Parathyroid adenoma (tissue), 2 donors: ENCODE data around the gene DPY19L3.
"Not testable (repeated sequence)": the region's sequence is repeated elsewhere in the genome, so short reads cannot be mapped to it uniquely, and the experiment has no call there.

Experiments
- H2AFZ ChIP-seq: fragments of 300-600 bp; sonication (generic); one replicate; pipeline ENCODE4 v1.7.0; 2017; ENCODE audit warnings: antibody characterized with exemption, mild to moderate bottlenecking
- H3K27ac ChIP-seq: fragments of 300-600 bp; sonication (generic); one replicate; pipeline ENCODE4 v1.7.0; 2017
- H3K27me3 ChIP-seq: fragments of 300-600 bp; sonication (generic); one replicate; pipeline ENCODE4 v1.7.0; 2017; ENCODE audit warnings: low read length; ENCODE audit not compliant: control insufficient read depth, insufficient read depth
- H3K36me3 ChIP-seq: fragments of 300-600 bp; sonication (generic); one replicate; pipeline ENCODE4 v1.7.0; 2017; ENCODE audit warnings: low read length; ENCODE audit not compliant: control insufficient read depth, insufficient read depth
- H3K4me1 ChIP-seq: fragments of 300-600 bp; sonication (generic); one replicate; pipeline ENCODE4 v1.7.0; 2017; ENCODE audit warnings: control low read depth
- H3K4me2 ChIP-seq: fragments of 300-600 bp; sonication (generic); one replicate; pipeline ENCODE4 v1.7.0; 2017; ENCODE audit warnings: low read length
- H3K4me3 ChIP-seq: fragments of 300-600 bp; sonication (generic); one replicate; pipeline ENCODE4 v1.7.0; 2017; ENCODE audit warnings: low read depth, low read length
- H3K79me2 ChIP-seq: fragments of 300-600 bp; sonication (generic); one replicate; pipeline ENCODE4 v1.7.0; 2017; ENCODE audit warnings: control low read depth
- H3K9ac ChIP-seq: fragments of 300-600 bp; sonication (generic); one replicate; pipeline ENCODE4 v1.7.0; 2017; ENCODE audit warnings: mild to moderate bottlenecking
- H3K9me3 ChIP-seq: fragments of 300-600 bp; sonication (generic); one replicate; pipeline ENCODE4 v1.7.0; 2017; ENCODE audit warnings: low read length; ENCODE audit not compliant: control insufficient read depth
- TF ChIP-seq, protein P1 (sequence below): fragments of 300-600 bp; sonication (generic); IDR thresholded peaks from one replicate; pipeline ENCODE4 v1.7.0; 2017; ENCODE audit warnings: antibody characterized with exemption, mild to moderate bottlenecking
- donor health status: primary hyperparathyroidism.

The DPY19L3 gene

DNA sequence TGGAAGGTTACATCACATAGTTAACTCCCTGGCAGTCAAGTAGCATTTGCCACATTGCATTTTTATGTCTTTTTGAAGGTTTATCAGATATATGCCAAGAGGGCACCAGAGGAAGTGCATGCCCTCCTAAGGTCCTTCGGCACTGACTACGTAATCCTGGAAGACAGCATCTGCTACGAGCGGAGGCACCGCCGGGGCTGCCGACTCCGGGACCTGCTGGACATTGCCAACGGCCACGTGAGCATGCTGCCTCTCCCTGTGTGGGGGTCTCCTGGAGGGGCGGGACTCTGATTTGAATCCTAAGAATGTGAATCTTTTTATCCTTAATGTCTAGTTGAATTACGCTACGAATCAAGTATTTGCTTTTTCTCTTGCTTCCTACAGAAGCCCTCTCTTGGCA is 74.8 kb downstream of the DPY19L3 start:
- Histone ChIP-seq H3K9me3 (no peaks in the 10 kb centered on the region), H3K27me3 (no peaks in the 10 kb centered on the region), H3K4me3 (peak overlapping the region; percentile 30), H3K4me2 (peak overlapping the region; percentile 62), H3K27ac (no peak overlapping the region), H2AFZ (peak overlapping the region; percentile 63), H3K79me2 (no peaks in the 10 kb centered on the region), H3K36me3 (no peaks in the 10 kb centered on the region), H3K9ac (no peak overlapping the region), H3K4me1 (peaks cover 12% of the 10 kb centered on the region)
- TF ChIP-seq, protein P1, sequence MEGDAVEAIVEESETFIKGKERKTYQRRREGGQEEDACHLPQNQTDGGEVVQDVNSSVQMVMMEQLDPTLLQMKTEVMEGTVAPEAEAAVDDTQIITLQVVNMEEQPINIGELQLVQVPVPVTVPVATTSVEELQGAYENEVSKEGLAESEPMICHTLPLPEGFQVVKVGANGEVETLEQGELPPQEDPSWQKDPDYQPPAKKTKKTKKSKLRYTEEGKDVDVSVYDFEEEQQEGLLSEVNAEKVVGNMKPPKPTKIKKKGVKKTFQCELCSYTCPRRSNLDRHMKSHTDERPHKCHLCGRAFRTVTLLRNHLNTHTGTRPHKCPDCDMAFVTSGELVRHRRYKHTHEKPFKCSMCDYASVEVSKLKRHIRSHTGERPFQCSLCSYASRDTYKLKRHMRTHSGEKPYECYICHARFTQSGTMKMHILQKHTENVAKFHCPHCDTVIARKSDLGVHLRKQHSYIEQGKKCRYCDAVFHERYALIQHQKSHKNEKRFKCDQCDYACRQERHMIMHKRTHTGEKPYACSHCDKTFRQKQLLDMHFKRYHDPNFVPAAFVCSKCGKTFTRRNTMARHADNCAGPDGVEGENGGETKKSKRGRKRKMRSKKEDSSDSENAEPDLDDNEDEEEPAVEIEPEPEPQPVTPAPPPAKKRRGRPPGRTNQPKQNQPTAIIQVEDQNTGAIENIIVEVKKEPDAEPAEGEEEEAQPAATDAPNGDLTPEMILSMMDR: no peak

DNA sequence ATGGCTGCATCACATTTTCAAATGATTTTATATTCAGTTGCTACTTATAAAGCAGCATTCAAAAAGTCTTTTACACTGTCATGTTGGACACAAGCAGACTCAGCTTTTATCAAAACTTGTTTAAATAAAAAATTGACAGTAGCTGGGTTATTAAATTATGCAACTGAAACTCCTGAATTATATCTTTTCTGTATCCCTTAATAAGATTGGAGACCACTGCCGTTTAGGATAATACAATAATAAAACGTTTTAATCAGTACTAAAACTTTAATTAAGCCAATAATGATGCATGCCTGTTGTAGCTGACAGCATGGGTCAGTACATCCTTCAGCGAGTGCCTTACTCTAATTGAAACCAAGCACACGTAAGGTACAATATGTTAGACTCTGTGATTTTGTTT is 78.0 kb downstream of the DPY19L3 start:
- no peak overlapping the region for H3K9ac ChIP-seq
- no peak overlapping the region for H3K4me2 ChIP-seq
- H3K27ac ChIP-seq: no peak overlapping the region
- H3K4me1 ChIP-seq: peaks cover 10% of the 10 kb centered on the region
- H3K27me3 ChIP-seq: no peaks in the 10 kb centered on the region
- no peak overlapping the region for H2AFZ ChIP-seq
- H3K36me3 ChIP-seq: no peaks in the 10 kb centered on the region
- H3K4me3 ChIP-seq: no peak overlapping the region
- no peaks in the 10 kb centered on the region for H3K79me2 ChIP-seq
- TF ChIP-seq, protein P1: no peak
- H3K9me3 ChIP-seq: no peaks in the 10 kb centered on the region

DNA sequence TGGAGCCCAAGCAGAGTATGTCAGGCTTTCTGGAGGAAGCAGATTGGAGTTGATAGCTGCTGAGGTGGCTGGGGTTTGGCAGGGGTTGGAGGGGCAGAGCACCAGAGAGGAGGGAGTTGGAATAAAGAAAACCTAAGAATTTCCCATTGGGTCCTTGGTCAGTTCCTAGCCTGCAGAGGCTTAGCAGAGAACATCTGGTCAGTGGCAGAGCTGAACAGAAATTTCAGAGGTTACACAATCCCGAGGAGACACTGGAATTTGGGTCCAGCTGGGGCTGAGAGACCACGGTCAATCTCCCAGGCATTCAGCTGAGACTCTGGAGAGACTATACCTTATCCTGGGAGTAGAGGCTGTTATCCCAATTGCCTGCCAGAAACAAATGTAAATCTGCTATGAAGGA is 84.4 kb downstream of the DPY19L3 start:
- Histone ChIP-seq H3K79me2 (no peaks in the 10 kb centered on the region), H3K4me3 (no peak overlapping the region), H3K9me3 (no peaks in the 10 kb centered on the region), H3K27ac (no peak overlapping the region), H3K27me3 (no peaks in the 10 kb centered on the region), H3K36me3 (no peaks in the 10 kb centered on the region), H3K4me1 (no peaks in the 10 kb centered on the region), H3K9ac (no peak overlapping the region), H3K4me2 (no peak overlapping the region), H2AFZ (no peak overlapping the region)
- TF ChIP-seq, protein P1: no peak

DNA sequence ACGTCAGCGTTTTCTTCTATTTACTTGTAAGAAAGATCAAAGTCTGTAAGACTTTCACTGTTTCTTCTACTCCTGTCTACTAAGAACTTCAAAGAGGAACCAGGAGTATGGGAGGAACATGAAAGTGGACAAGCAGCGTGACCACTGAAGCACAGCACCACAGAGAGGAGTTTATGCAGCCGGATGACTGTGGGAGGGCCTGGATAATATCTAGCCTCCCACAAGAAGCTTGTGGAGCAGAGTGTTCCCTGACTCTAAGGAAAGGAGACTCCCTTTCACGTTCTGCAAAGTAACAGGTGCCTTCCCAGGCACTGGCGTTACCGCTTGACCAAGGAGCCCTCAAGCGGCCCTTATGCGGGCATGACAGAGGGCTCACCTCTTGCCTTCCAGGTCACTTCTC is 91.8 kb downstream of the DPY19L3 start:
- peak overlapping the region; percentile 49 for H2AFZ ChIP-seq
- no peaks in the 10 kb centered on the region for H3K79me2 ChIP-seq
- no peaks in the 10 kb centered on the region for H3K9me3 ChIP-seq
- no peak overlapping the region for H3K4me3 ChIP-seq
- H3K36me3 ChIP-seq: no peaks in the 10 kb centered on the region
- peak overlapping the region; percentile 44 for H3K4me2 ChIP-seq
- no peaks in the 10 kb centered on the region for H3K27me3 ChIP-seq
- H3K4me1 ChIP-seq: peaks cover 23% of the 10 kb centered on the region
- peak overlapping the region; percentile 68 for H3K27ac ChIP-seq
- TF ChIP-seq, protein P1: peak; percentile 21
- no peak overlapping the region for H3K9ac ChIP-seq

DNA sequence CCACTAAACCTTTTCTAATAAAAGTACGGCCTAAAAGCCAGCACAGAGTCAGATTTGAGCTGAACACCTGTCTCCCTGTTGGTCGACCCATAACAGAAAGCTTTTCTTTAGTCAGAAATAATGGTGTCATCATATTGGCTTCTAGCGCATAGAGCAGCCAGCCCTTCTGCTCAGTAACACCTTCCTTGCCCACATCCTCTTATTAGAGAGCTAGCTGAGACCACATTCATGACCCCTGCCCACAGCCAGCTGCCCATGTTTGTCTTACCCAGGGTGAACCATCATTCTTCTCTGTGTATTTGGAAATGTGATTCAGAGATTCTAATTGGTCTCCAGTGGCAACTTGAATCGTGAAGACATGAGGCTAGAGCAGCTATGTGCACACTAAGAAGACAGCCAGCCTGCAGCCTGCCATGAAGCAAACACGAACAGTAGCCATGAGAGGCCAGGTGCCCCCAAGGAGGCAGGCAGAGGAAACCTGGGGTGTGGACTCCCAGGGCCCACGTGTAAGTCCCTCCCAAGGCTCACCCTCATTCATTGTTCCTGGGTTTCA is 93.2 kb downstream of the DPY19L3 start:
- H3K4me3 ChIP-seq: peak overlapping the region; percentile 35
- H3K79me2 ChIP-seq: no peaks in the 10 kb centered on the region
- H3K27ac ChIP-seq: peak overlapping the region; percentile 68
- no peak overlapping the region for H3K9ac ChIP-seq
- peak overlapping the region; percentile 65 for H2AFZ ChIP-seq
- H3K36me3 ChIP-seq: no peaks in the 10 kb centered on the region
- peak overlapping the region; percentile 61 for H3K4me2 ChIP-seq
- peaks cover 23% of the 10 kb centered on the region for H3K4me1 ChIP-seq
- no peaks in the 10 kb centered on the region for H3K9me3 ChIP-seq
- no peaks in the 10 kb centered on the region for H3K27me3 ChIP-seq
- TF ChIP-seq, protein P1: no peak

DNA sequence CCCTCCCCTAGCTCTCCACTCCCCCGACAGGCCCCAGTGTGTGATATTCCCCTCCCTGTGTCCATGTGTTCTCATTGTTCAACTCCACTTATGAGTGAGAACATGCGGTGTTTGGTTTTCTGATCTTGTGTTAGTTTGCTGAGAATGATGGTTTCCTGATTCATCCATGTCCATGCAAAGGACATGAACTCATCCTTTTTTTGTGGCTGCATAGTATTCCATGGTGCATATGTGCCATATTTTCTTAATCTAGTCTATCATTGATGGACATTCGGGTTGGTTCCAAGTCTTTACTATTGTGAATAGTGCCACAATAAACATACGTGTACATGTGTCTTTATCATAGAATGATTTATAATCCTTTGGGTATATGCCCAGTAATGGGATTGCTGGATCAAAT is 106.9 kb downstream of the DPY19L3 start:
- H3K4me3 ChIP-seq, H2AFZ ChIP-seq, H3K4me1 ChIP-seq, H3K79me2 ChIP-seq, H3K9ac ChIP-seq, H3K27ac ChIP-seq, H3K36me3 ChIP-seq, H3K27me3 ChIP-seq, H3K9me3 ChIP-seq, H3K4me2 ChIP-seq: not testable (repeated sequence)
